OCI-LY3 (cell line): ENCODE measurements around the gene TYW5.

ENCODE experiments used
- H2AFZ ChIP-seq: fragments of 200-600, 300-600 bp; shearing (Covaris generic); 2 replicates; pipeline ENCODE4 v1.6.0; 2014; ENCODE audit warnings: antibody characterized with exemption, low read depth, low read length
- H3K27ac ChIP-seq: fragments of 200-600, 300-600 bp; sonication (generic); 2 replicates; pipeline ENCODE4 v1.5.1; 2014; ENCODE audit warnings: mild to moderate bottlenecking, low read length, moderate library complexity, mixed read lengths
- H3K27me3 ChIP-seq: fragments of 200-600, 300-600 bp; sonication (generic); 2 replicates; pipeline ENCODE4 v1.6.1; 2014; ENCODE audit warnings: low read depth, low read length, mixed read lengths
- H3K36me3 ChIP-seq: fragments of 200-600, 300-600 bp; sonication (generic); replicated peaks from 2 replicates; pipeline ENCODE3; 2014; ENCODE audit warnings: low read depth, low read length, mixed read lengths
- H3K4me1 ChIP-seq: fragments of 300-600, 200-600 bp; sonication (generic); 2 replicates; pipeline ENCODE4 v1.6.1; 2014; ENCODE audit warnings: low read length, mixed read lengths
- H3K4me2 ChIP-seq: fragments of 200-600, 300-600 bp; sonication (generic); 2 replicates; pipeline ENCODE4 v1.6.1; 2014; ENCODE audit warnings: low read length, mixed read lengths
- H3K4me3 ChIP-seq: fragments of 300-600, 200-600 bp; sonication (generic); 2 replicates; pipeline ENCODE4 v1.5.1; 2014; ENCODE audit warnings: antibody characterized with exemption, mild to moderate bottlenecking, low read length, moderate library complexity
- H3K79me2 ChIP-seq: fragments of 300-600, 200-600 bp; shearing (Covaris generic); 2 replicates; pipeline ENCODE4 v1.6.1; 2014; ENCODE audit warnings: mild to moderate bottlenecking, low read length, mixed read lengths
- H3K9ac ChIP-seq: fragments of 300-600, 200-600 bp; shearing (Covaris generic); 2 replicates; pipeline ENCODE4 v1.6.0; 2014; ENCODE audit warnings: mild to moderate bottlenecking, low read length, moderate library complexity
- H3K9me3 ChIP-seq: fragments of 200-600, 300-600 bp; shearing (Covaris generic); 2 replicates; pipeline ENCODE4 v1.6.1; 2014; ENCODE audit warnings: low read length, mixed read lengths; ENCODE audit not compliant: insufficient read depth
- H4K20me1 ChIP-seq: fragments of 200-600, 300-600 bp; sonication (generic); 2 replicates; pipeline ENCODE4 v1.6.1; 2016; ENCODE audit warnings: low read length, mixed read lengths; ENCODE audit not compliant: insufficient read depth
- CTCF ChIP-seq: fragments of 200-600, 300-600 bp; sonication (generic); IDR thresholded peaks from 2 replicates; pipeline ENCODE4 v1.5.1; 2014; ENCODE audit warnings: antibody characterized with exemption, low read length, low read depth
- EZH2phosphoT487 ChIP-seq: fragments of 200-600 bp; shearing (Covaris generic); IDR thresholded peaks from 2 replicates; pipeline ENCODE4 v1.6.1; 2018; ENCODE audit warnings: antibody characterized with exemption, mixed run types, low read depth

TYW5 gene

GRCh38 chr2:199997296-199997695 lies 42.0 kb upstream of the TYW5 start:
- no peaks in the 10 kb centered on the region for H3K36me3 ChIP-seq
- H3K9ac ChIP-seq = no peak overlapping the region
- peaks cover 7% of the 10 kb centered on the region; the same call in 1 of the 2 replicates for H3K27me3 ChIP-seq
- H3K79me2 ChIP-seq = no peaks in the 10 kb centered on the region
- no peaks in the 10 kb centered on the region for H3K4me1 ChIP-seq
- no peak overlapping the region for H2AFZ ChIP-seq
- H3K27ac ChIP-seq = no peak overlapping the region
- H3K4me3 ChIP-seq = no peak overlapping the region
- no peaks in the 10 kb centered on the region for H4K20me1 ChIP-seq
- TF ChIP-seq CTCF (no peak), EZH2phosphoT487 (no peak)
- no peaks in the 10 kb centered on the region for H3K9me3 ChIP-seq
- no peak overlapping the region for H3K4me2 ChIP-seq

GRCh38 chr2:199994896-199995295 lies 39.6 kb upstream of the TYW5 start:
- Histone ChIP-seq H3K79me2 (no peaks in the 10 kb centered on the region), H3K4me3 (no peak overlapping the region), H2AFZ (no peak overlapping the region), H3K9me3 (no peaks in the 10 kb centered on the region), H3K27ac (no peak overlapping the region), H3K4me1 (no peaks in the 10 kb centered on the region), H3K4me2 (no peak overlapping the region), H3K36me3 (no peaks in the 10 kb centered on the region), H3K27me3 (peaks cover 7% of the 10 kb centered on the region; the same call in 1 of the 2 replicates), H4K20me1 (no peaks in the 10 kb centered on the region), H3K9ac (no peak overlapping the region)
- TF ChIP-seq CTCF (no peak), EZH2phosphoT487 (no peak)

GRCh38 chr2:199994371-199994770 lies 39.1 kb upstream of the TYW5 start:
- H4K20me1 ChIP-seq = no peaks in the 10 kb centered on the region
- H3K36me3 ChIP-seq = no peaks in the 10 kb centered on the region
- TF ChIP-seq EZH2phosphoT487 = no peak
- TF ChIP-seq CTCF = no peak
- H3K9ac ChIP-seq = no peak overlapping the region
- H3K9me3 ChIP-seq = no peaks in the 10 kb centered on the region
- H3K4me1 ChIP-seq = no peaks in the 10 kb centered on the region
- H3K27ac ChIP-seq = no peak overlapping the region
- H3K79me2 ChIP-seq = no peaks in the 10 kb centered on the region
- peaks cover 7% of the 10 kb centered on the region; the same call in 1 of the 2 replicates for H3K27me3 ChIP-seq
- H3K4me3 ChIP-seq = no peak overlapping the region
- H3K4me2 ChIP-seq = no peak overlapping the region
- H2AFZ ChIP-seq = no peak overlapping the region

GRCh38 chr2:199992296-199992695 lies 37.0 kb upstream of the TYW5 start:
- no peak overlapping the region for H3K9ac ChIP-seq
- H4K20me1 ChIP-seq = no peaks in the 10 kb centered on the region
- TF ChIP-seq EZH2phosphoT487 (no peak), CTCF (no peak)
- no peak overlapping the region for H3K4me2 ChIP-seq
- H3K36me3 ChIP-seq = no peaks in the 10 kb centered on the region
- H3K27ac ChIP-seq = no peak overlapping the region
- no peak overlapping the region for H2AFZ ChIP-seq
- H3K9me3 ChIP-seq = no peaks in the 10 kb centered on the region
- H3K4me3 ChIP-seq = no peak overlapping the region
- H3K79me2 ChIP-seq = no peaks in the 10 kb centered on the region
- no peaks in the 10 kb centered on the region for H3K4me1 ChIP-seq
- H3K27me3 ChIP-seq = peaks cover 7% of the 10 kb centered on the region; the same call in 1 of the 2 replicates
